ENCODE results near the gene LRG1. TPM values are rescaled to one million over a fixed set of nuclear protein-coding genes. Genes with fewer than 3 reads are reported as not detected.

The LRG1 gene
- polyA plus RNA-seq, 1 donor from 2014 or later = not detected

DNA sequence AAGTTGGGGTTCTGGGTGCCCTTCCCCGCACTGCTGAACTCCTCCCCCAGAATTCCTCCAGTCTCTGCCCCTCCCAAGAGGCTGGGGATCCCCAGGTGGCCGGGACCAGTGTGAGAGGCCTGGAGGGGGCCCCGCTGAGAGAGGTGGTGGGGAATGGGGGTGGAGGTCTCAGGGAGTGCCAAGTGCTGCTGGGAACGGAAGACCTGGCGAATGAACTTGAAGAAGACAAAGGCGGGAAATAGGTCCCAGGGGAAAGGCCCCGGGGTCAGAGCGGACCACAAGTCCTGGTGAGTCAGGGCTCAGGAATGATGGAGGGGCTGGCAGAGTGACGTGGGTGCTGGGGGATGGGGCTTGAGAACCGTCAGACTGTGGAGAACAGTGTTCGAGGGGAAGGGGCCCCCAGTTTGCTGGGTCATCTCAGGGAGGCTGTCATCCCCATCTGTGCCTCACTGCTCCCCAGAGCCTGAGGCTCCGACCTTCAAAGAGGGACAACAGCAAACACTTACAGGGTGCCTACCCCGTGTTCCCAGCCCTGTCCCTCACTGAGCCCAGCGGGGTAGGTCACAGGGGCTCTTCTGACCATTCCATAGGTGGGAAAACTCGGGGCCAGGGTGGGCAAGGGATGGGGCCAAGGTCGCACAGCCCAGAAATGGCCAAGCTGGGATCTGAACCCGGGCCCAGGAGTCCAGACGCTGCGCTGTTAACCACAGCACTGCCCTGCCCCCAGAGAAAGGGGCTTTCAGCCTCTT is 35.6 kb upstream of the LRG1 start:
- TF ChIP-seq SMC3 (conservative IDR thresholded peaks at IDR 0.05; ENCODE audit: poor library complexity) (no peak), RAD21 (conservative IDR thresholded peaks at IDR 0.05) (no peak), TAF1 (IDR thresholded peaks at IDR 0.05; ENCODE audit: low read depth) (no peak), EZH2 (IDR thresholded peaks at IDR 0.05; ENCODE audit: borderline replicate concordance, insufficient read depth, low read length, poor library complexity, severe bottlenecking) (no peak), MXI1 (conservative IDR thresholded peaks at IDR 0.05; ENCODE audit: poor library complexity, severe bottlenecking) (no peak), POLR2AphosphoS5 (IDR thresholded peaks at IDR 0.05) (no peak), EP300 (conservative IDR thresholded peaks at IDR 0.05; ENCODE audit: poor library complexity, severe bottlenecking) (no peak)
- TF ChIP-seq, protein P1, sequence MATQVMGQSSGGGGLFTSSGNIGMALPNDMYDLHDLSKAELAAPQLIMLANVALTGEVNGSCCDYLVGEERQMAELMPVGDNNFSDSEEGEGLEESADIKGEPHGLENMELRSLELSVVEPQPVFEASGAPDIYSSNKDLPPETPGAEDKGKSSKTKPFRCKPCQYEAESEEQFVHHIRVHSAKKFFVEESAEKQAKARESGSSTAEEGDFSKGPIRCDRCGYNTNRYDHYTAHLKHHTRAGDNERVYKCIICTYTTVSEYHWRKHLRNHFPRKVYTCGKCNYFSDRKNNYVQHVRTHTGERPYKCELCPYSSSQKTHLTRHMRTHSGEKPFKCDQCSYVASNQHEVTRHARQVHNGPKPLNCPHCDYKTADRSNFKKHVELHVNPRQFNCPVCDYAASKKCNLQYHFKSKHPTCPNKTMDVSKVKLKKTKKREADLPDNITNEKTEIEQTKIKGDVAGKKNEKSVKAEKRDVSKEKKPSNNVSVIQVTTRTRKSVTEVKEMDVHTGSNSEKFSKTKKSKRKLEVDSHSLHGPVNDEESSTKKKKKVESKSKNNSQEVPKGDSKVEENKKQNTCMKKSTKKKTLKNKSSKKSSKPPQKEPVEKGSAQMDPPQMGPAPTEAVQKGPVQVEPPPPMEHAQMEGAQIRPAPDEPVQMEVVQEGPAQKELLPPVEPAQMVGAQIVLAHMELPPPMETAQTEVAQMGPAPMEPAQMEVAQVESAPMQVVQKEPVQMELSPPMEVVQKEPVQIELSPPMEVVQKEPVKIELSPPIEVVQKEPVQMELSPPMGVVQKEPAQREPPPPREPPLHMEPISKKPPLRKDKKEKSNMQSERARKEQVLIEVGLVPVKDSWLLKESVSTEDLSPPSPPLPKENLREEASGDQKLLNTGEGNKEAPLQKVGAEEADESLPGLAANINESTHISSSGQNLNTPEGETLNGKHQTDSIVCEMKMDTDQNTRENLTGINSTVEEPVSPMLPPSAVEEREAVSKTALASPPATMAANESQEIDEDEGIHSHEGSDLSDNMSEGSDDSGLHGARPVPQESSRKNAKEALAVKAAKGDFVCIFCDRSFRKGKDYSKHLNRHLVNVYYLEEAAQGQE (IDR thresholded peaks at IDR 0.05; ENCODE audit: borderline replicate concordance) = no peak
- TF ChIP-seq, protein P2, sequence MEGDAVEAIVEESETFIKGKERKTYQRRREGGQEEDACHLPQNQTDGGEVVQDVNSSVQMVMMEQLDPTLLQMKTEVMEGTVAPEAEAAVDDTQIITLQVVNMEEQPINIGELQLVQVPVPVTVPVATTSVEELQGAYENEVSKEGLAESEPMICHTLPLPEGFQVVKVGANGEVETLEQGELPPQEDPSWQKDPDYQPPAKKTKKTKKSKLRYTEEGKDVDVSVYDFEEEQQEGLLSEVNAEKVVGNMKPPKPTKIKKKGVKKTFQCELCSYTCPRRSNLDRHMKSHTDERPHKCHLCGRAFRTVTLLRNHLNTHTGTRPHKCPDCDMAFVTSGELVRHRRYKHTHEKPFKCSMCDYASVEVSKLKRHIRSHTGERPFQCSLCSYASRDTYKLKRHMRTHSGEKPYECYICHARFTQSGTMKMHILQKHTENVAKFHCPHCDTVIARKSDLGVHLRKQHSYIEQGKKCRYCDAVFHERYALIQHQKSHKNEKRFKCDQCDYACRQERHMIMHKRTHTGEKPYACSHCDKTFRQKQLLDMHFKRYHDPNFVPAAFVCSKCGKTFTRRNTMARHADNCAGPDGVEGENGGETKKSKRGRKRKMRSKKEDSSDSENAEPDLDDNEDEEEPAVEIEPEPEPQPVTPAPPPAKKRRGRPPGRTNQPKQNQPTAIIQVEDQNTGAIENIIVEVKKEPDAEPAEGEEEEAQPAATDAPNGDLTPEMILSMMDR (IDR thresholded peaks at IDR 0.05; ENCODE audit: poor library complexity, severe bottlenecking) = no peak
- Histone ChIP-seq H2AFZ (ENCODE audit: low read depth, low read length) (no peak overlapping the region), H3K4me3 (ENCODE audit: low read length) (no peak overlapping the region), H3K9me3 (ENCODE audit: low read length) (no peaks in the 10 kb centered on the region), H3K36me3 (ENCODE audit: insufficient read depth, low read length) (no peaks in the 10 kb centered on the region), H3K27ac (ENCODE audit: low read length) (no peak overlapping the region), H3K27me3 (ENCODE audit: insufficient read depth, low read depth, low read length) (no peaks in the 10 kb centered on the region), H3F3A (ENCODE audit: insufficient read depth, low read length, poor library complexity, severe bottlenecking) (no peaks in the 10 kb centered on the region), H3K9ac (ENCODE audit: low read length) (no peak overlapping the region), H4K20me1 (ENCODE audit: insufficient read depth) (peaks cover 19% of the 10 kb centered on the region), H3K79me2 (replicated peaks; ENCODE audit: insufficient read depth, low read length) (peaks cover 11% of the 10 kb centered on the region), H3K4me2 (ENCODE audit: low read length) (no peak overlapping the region), H3K9me2 (ENCODE audit: insufficient read depth, low read length) (no peaks in the 10 kb centered on the region)

DNA sequence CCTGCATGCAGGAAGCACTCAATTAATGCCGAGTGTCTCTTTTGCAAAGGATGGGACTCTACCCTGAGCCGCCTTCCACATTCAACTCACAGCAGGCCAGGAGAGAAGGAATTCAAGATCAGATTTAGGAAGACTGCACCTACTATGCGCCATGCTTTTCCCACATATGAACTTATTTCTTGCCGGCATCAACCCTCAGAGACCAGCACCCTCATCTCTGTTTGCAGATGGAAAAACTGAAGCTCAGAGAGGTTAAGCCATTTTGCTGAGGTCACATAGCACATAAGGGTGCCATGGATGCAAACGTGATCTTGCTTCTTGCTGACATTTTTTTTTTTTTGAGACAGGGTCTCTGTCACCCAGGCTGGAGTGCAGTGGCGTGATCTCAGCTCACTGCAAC is 33.8 kb upstream of the LRG1 start:
- Histone ChIP-seq H3K27me3 (ENCODE audit: insufficient read depth, low read depth, low read length) (no peaks in the 10 kb centered on the region), H3K36me3 (ENCODE audit: insufficient read depth, low read length) (no peaks in the 10 kb centered on the region), H3K9me2 (ENCODE audit: insufficient read depth, low read length) (no peaks in the 10 kb centered on the region), H4K20me1 (ENCODE audit: insufficient read depth) (peaks cover 9% of the 10 kb centered on the region), H3K9me3 (ENCODE audit: low read length) (no peaks in the 10 kb centered on the region), H3K79me2 (replicated peaks; ENCODE audit: insufficient read depth, low read length) (no peaks in the 10 kb centered on the region), H3F3A (ENCODE audit: insufficient read depth, low read length, poor library complexity, severe bottlenecking) (no peaks in the 10 kb centered on the region), H3K4me3 (ENCODE audit: low read length) (no peak overlapping the region), H3K9ac (ENCODE audit: low read length) (no peak overlapping the region), H2AFZ (ENCODE audit: low read depth, low read length) (no peak overlapping the region), H3K27ac (ENCODE audit: low read length) (no peak overlapping the region), H3K4me2 (ENCODE audit: low read length) (no peak overlapping the region)
- no peak for TF ChIP-seq SMC3 (conservative IDR thresholded peaks at IDR 0.05; ENCODE audit: poor library complexity)
- TF ChIP-seq EZH2 (IDR thresholded peaks at IDR 0.05; ENCODE audit: borderline replicate concordance, insufficient read depth, low read length, poor library complexity, severe bottlenecking) = no peak
- TF ChIP-seq TAF1 (IDR thresholded peaks at IDR 0.05; ENCODE audit: low read depth) = no peak
- TF ChIP-seq, protein P1 (IDR thresholded peaks at IDR 0.05; ENCODE audit: borderline replicate concordance) = no peak
- no peak for TF ChIP-seq EP300 (conservative IDR thresholded peaks at IDR 0.05; ENCODE audit: poor library complexity, severe bottlenecking)
- TF ChIP-seq, protein P2 (IDR thresholded peaks at IDR 0.05; ENCODE audit: poor library complexity, severe bottlenecking) = no peak
- TF ChIP-seq MXI1 (conservative IDR thresholded peaks at IDR 0.05; ENCODE audit: poor library complexity, severe bottlenecking) = no peak
- no peak for TF ChIP-seq POLR2AphosphoS5 (IDR thresholded peaks at IDR 0.05)
- TF ChIP-seq RAD21 (conservative IDR thresholded peaks at IDR 0.05) = no peak

Measured in neural cell (in vitro differentiated cells).